NCI-H2029 treated with DMSO at 0.1 percent for 48 hours (cell line): Measurements from ENCODE around the gene MLEC.
"Not testable (repeated sequence)": the region's sequence is repeated elsewhere in the genome, so short reads cannot be mapped to it uniquely, and the experiment has no call there.

Source experiments
- DNase-seq: peaks from one replicate; lab custom pipeline; 2025; lab: John Stamatoyannopoulos, UW

Gene MLEC

DNA sequence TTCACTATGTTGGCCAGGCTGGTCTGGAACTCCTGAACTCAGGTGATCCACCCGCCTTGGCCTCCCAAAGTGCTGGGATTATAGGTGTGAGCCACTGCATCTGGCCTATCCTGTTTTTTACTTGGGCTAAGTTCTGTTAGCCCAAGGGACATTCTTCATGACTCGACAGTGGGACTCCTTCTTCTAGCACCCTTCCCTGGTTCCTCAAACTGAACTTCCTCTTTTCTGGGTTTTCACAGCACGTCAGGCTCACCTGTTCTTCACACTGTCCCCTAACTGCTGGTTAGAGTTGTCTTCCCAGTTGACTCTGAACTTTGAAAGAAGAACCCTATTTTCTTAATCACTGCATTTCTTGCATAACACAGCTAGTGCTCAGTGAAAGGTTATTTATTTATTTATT, 24.1 kb upstream of the MLEC start:
- DNase-seq, result no peak

DNA sequence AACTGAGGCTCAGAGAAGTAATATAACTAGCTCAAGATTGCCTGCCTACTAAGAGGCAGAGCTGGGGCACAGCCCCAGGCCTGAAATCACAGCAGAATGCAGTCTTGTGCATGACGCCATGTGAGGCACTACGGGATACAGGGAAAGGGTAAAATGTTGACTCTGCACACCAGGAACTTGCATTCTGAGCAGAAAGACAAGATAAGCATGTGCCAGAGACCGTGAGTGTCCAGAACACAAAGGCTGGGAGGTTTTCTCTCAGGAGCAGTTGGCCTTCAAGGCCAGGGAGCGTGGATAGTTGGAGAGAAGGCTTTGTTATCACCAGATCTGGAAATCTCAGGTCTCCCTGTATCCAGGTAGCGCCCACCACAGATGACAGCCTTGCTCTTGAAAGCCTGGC, 23.2 kb upstream of the MLEC start:
- no peak for DNase-seq

- no peak for DNase-seq
Observed at GRCh38 chr12:120666571-120667390, 20.2 kb upstream of the MLEC start.

DNA sequence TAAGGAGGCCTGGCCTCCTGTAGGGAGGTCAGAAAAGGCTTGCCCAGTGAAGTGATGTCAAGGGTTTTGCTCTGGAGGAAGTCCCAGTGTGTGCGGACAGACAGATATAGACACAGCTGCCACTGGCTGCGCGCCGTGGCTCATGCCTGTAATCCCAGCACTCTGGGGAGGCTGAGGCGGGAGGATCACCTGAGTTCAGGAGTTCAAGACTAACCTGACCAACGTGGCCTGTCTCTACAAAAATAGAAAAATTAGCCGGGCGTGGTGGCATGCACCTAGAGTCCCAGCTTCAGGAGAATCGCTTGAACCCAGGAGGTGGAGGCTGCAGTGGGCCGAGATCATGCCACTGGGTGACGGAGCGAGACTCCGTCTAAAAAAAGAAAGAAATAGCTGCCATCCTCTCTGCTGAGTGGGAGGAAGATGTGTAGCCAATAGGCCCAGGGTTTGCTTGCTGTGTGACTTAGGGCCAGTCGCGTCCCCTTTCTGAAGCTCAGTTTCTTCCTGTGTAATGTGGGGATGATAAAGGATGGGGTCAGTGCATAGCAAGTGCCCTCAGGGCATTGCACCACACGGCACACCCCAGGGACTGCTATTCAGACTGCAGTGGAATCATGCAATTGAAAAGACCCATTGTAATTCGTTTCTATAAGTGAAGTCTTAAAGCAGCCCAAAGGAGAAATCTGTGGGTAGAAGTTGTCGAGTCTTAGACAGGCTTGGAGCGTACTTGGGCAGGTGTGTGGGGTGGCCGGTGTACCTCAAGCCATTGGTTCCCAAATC, 18.7 kb upstream of the MLEC start:
- DNase-seq, result no peak

- no peak for DNase-seq
Observed at GRCh38 chr12:120668868-120669840, 17.8 kb upstream of the MLEC start.

DNA sequence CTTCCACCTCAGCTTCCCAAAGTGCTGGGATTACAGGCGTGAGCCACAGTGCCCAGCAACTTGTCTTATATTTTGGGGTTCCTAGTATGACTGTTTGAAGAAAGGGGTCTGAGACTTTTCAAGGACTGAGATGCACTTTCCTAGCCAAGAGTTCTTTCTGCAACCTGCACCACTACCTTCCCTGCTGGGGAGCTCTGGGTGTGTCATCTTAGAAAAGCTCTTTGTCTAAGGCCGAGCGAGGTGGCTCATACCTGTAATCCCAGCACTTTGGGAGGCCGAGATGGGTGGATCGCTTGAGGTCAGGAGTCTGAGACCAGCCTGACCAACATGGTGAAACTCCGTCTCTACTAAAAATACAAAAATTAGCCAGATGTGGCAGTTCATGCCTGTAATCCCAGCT, 16.7 kb upstream of the MLEC start:
- not testable (repeated sequence) for DNase-seq

- no peak for DNase-seq
Observed at GRCh38 chr12:120670667-120671066, 16.3 kb upstream of the MLEC start.

- DNase-seq, result no peak
Observed at GRCh38 chr12:120674097-120674636, 12.8 kb upstream of the MLEC start.

GRCh38 chr12:120677765-120678473, 9.0 kb upstream of the MLEC start:
- no peak for DNase-seq

GRCh38 chr12:120678572-120678971, 8.4 kb upstream of the MLEC start:
- no peak for DNase-seq

DNA sequence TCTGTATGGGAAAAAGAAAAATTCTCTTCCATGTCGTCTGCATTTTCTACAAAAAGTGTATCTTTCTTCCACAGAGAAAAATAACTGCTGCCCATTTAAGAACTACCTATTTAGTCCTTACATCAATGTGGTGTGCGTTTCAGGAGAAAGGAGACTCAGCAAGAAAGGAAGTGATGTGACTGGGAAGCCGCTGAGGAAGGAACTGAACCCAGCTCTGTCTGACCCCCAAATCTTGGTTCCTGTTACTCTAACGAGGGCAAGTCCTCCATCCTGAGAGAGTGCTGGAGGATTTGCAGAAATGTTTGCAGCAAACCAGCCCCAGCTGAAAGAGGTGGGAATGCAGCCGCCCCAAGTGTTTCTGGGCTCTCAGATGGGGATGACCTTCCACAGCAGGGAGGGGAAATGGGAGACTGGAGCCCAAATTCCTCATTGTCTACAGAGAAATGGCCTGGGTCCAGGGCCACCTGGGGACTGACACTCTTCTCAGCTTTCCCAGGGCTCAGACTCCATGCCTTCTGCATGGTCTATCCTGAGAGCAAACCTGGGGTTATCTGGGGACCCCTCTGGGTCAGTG, 6.7 kb upstream of the MLEC start:
- DNase-seq, result no peak

- DNase-seq, result no peak
Observed at GRCh38 chr12:120684523-120684932, 2.4 kb upstream of the MLEC start.

DNA sequence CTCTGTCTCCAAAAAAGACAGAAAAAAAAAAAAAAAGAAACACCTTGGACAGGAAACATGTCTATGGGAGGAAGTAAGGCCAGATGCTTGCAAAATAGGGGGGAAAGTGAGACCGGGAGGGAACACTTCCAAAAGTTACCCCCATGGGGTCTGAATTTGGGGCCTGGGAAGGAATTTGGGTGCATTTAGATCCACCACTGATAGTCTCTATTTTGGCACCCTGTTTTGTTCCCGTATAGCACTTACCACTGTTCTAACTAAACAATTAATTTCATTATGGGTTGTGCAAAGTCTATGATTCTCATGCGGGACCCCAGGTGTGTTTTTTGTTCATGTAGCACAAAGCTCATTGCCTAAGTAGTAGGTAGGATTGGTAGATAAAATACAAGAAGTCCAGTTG, 1.4 kb upstream of the MLEC start:
- no peak for DNase-seq

GRCh38 chr12:120686151-120686689, 729 bp upstream of the MLEC start:
- DNase-seq, result peak; percentile 94

- no peak for DNase-seq
Observed at GRCh38 chr12:120687578-120688289, 785 bp downstream of the MLEC start.

DNA sequence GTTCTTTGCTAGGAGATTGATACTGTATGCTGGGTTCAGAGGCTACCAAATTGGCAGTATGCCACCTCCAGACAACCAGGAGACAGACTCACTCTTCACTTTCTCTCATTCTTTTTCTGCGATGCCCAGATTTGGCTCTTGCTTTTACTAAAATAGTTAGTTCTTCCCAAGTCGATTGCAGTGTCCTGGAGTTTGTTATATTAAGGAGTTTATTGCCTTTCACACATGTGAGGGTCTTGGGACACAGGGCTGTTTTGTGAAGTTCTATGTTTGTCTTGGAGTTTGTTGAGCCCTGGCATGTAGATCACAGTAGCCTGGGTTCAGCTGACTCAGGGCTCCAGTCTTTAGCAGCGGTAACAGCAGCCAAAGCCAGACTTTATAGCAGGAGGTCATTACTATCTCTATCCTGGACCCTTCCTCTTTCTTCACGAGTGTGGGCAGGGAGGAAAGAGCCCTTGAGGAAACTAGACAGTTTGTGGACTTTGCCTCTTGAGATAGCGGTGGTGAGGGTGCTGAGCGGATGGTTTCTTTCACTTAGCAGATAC, 1.6 kb downstream of the MLEC start:
- no peak for DNase-seq

- no peak for DNase-seq
Observed at GRCh38 chr12:120689397-120690082, 2.6 kb downstream of the MLEC start.

- no peak for DNase-seq
Observed at GRCh38 chr12:120690083-120690450, 3.1 kb downstream of the MLEC start.

DNA sequence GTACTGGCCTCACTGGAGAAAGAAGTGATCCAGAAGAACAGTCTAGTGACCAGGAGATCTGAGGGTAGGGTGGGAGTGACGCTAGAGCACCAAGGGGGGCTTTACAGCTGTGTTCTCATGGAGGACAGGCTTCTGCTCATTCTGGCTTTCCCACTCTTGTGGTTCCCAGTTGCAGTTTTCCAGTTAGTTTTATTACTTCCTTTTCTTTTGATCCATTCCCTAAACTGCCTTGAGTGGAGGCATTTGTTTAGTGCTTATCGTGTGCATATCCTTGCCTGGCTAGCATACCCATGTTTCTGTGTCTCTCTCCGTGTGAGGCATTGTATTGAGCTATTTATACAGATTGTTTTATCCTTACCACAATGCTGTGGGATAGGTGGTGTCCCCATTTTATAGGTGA, 4.0 kb downstream of the MLEC start:
- DNase-seq, result no peak
